Naive thymus-derived CD8-positive, alpha-beta T cell (primary cell): Measurements from ENCODE around the gene DNAJC4. TPM values are rescaled to one million over a fixed set of nuclear protein-coding genes. Genes with fewer than 3 reads are reported as not detected.
A peak's percentile ranks its signal among the peaks of the same experiment; 100 is the strongest.

ENCODE experiments used
- ATAC-seq, 2 donors: fragments of 150-1000 bp; cut with Tn5 transposase in 1 of 2; sonication (Bioruptor Pico), chemical (Tn5 transposase) in 1 of 2; 1 replicate in 1 of 2; 2 replicates in 1 of 2; pipeline ENCODE4 v1.10.0; 2021; ENCODE audit warnings: mild to moderate bottlenecking in 2 of 2, moderate library complexity in 2 of 2
- POLR2A ChIA-PET: fragments of 350-600 bp; sonication (Branson Sonifier 250); formaldehyde crosslinking; loops from one replicate; lab custom pipeline; 2021; ENCODE audit warnings: antibody characterized with exemption; lab: Charles Lee
- DNase-seq, 10 donors: peaks; one replicate each; pipeline versions ENCODE4 v3.0.0 to v3.0.0-alpha.2; 2020 to 2022
- H3K27ac Mint-ChIP-seq, 10 donors: one replicate each; pipeline ENCODE4 v1.8.0; 2020 to 2022; ENCODE audit warnings: mild to moderate bottlenecking in 10 of 10, mixed read lengths in 10 of 10, moderate library complexity in 4 of 10, inconsistent platforms in 1 of 10
- H3K27me3 Mint-ChIP-seq, 5 donors: one replicate each; pipeline ENCODE4 v1.8.0; 2021 to 2022; ENCODE audit warnings: mixed read lengths in 5 of 5
- H3K36me3 Mint-ChIP-seq, 3 donors: one replicate each; pipeline ENCODE4 v1.8.0; 2020 to 2022; ENCODE audit warnings: mixed read lengths in 3 of 3, mild to moderate bottlenecking in 2 of 3, inconsistent platforms in 1 of 3
- H3K4me1 Mint-ChIP-seq, 4 donors: one replicate each; pipeline ENCODE4 v1.8.0; 2021 to 2022; ENCODE audit warnings: mixed read lengths in 4 of 4
- H3K4me3 Mint-ChIP-seq, 10 donors: one replicate each; pipeline ENCODE4 v1.8.0; 2020 to 2022; ENCODE audit warnings: mild to moderate bottlenecking in 10 of 10, mixed read lengths in 10 of 10, moderate library complexity in 6 of 10, inconsistent platforms in 1 of 10
- H3K9me3 Mint-ChIP-seq, 9 donors: one replicate each; pipeline ENCODE4 v1.8.0; 2020 to 2022; ENCODE audit warnings: mixed read lengths in 9 of 9, mild to moderate bottlenecking in 3 of 9, inconsistent platforms in 1 of 9, moderate library complexity in 1 of 9
- polyA plus RNA-seq, 3 donors: library from polyadenylated mRNA; unstranded; fragments of 300-500 nt; fragmentation: Illumina TruSeq; gene quantifications; one replicate each; pipeline ENCODE4 v1.2.3, GENCODE V29; 2021
- total RNA-seq, 8 experiments: library from RNA in 2 of 8; stranded (reverse) in 2 of 8; gene quantifications; one replicate each; pipeline ENCODE4 v1.2.3 and lab custom pipeline; 2021 to 2026

The DNAJC4 gene
- total and polyA plus RNA-seq, 5 experiments from 2014 or later = 21.5 to 56.2 (median 33.2) TPM

- DNase-seq (no peak), ATAC-seq (no peak)
- Mint-ChIP-seq H3K36me3 (peaks cover 0 to 27% (median 0%) of the 10 kb centered on the region in 3 donors), H3K27ac (peak overlapping the region in 2 of 10 donors; percentile 24 to 52), H3K4me1 (peaks cover 13 to 29% (median 23%) of the 10 kb centered on the region in 4 donors), H3K9me3 (no peaks in the 10 kb centered on the region), H3K4me3 (no peak overlapping the region), H3K27me3 (no peaks in the 10 kb centered on the region)
- POLR2A ChIA-PET = interaction anchor here (1.3 to 16.0 kb wide), 6 partner anchors 9 to 28 kb away, joined by 4 to 290 read pairs (median 23); partner anchors contain the start of genes FERMT3, FKBP2, PLCB3 and PPP1R14B
These were observed 7.2 kb upstream of the DNAJC4 start for GRCh38 chr11:64223001-64223651.

DNA sequence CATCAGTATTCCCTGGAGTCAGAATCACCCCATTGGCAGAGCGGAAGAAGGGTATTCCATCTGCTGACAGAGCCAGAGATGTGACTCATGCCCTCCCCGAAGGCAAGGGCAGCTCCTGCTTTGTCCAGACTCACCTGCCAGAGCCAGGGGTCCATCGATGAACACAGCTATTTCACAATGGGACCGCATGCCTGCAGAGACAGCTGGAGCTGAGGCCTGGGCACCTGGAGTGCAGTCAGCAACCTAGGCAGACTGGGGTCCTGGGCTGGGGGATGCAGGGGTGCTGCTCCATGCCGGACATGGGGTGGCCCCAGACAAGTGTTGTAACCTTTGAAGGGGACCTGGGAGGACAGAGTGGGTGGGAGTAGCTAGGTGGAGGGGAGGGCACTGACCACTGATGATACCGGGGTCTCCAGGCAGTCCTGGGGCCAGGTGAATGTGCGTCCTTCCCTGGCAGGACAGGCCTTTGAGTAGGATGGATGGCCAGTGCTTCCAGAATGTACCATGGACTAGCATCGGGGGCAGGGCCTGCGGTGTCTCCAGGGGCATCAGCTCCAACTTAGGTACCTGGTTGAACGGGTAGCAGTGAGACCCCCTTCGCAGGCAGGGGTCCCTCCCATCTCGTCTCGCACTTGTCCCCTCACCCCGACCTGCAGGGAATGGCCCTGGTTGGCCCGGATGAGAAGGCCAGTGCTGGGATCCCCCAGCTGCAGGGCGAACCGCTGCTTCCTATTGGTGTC, 6.0 kb upstream of the DNAJC4 start:
- POLR2A ChIA-PET = interaction anchor here (0.5 to 16.0 kb wide), 9 partner anchors 8 to 93 kb away, joined by 3 to 290 read pairs (median 23); partner anchors contain the start of genes FERMT3, FKBP2, PLCB3 and PPP1R14B
- no peak for DNase-seq
- Mint-ChIP-seq H3K27ac (peak overlapping the region in 6 of 10 donors; percentile 17 to 89 (median 50)), H3K9me3 (no peaks in the 10 kb centered on the region), H3K36me3 (peaks cover 0 to 15% (median 0%) of the 10 kb centered on the region in 3 donors), H3K4me1 (peaks cover 11 to 35% (median 22%) of the 10 kb centered on the region in 4 donors), H3K27me3 (no peaks in the 10 kb centered on the region), H3K4me3 (peak overlapping the region; percentile 22 to 95 (median 90))
- ATAC-seq = no peak

DNA sequence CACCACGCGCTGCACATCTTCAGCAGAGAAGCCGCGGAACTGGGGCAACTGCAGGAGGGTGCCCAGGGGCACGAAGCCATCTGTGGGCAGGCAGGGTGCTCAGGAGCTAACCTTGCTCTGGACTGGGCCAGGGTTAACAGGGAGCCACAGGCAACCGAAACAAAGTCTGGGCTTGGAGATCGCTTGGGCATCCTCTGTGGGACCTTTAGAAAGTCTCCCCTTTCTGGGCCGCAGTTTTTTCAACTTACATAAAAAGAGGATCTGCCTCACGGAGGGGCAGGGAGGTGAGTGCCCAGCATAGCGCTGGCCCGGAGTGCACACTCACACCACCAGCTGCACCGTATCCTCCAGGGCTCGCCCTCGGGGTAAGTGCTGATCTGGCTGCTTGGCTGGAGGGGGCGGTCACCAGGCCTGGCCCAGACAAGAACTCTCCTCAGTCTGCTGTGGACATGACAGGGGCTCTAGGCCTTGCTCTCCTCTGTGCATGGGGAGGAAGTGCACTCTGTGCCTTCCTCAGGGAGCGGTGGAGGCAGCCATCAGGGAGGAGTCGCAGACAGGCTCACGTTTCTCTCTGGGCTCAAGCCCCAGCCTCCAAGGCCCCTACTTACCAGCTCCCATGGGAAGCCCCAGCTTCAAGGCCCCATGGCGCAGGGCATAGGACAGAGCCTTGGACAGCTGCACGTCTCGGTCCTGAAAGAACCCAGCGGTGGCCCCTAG, 5.3 kb upstream of the DNAJC4 start:
- Mint-ChIP-seq H3K27me3 (no peaks in the 10 kb centered on the region), H3K9me3 (no peaks in the 10 kb centered on the region), H3K4me3 (peak overlapping the region; percentile 87 to 95 (median 90)), H3K27ac (peak overlapping the region in 9 of 10 donors; percentile 69 to 96 (median 89)), H3K4me1 (peaks cover 16 to 39% (median 30%) of the 10 kb centered on the region in 4 donors), H3K36me3 (peaks cover 0 to 15% (median 0%) of the 10 kb centered on the region in 3 donors)
- DNase-seq (no peak), ATAC-seq (no peak)
- POLR2A ChIA-PET = interaction anchor here (1.1 to 16.0 kb wide), 8 partner anchors 9 to 92 kb away, joined by 3 to 290 read pairs (median 25); partner anchors contain the start of genes FERMT3, FKBP2, PLCB3 and PPP1R14B

DNA sequence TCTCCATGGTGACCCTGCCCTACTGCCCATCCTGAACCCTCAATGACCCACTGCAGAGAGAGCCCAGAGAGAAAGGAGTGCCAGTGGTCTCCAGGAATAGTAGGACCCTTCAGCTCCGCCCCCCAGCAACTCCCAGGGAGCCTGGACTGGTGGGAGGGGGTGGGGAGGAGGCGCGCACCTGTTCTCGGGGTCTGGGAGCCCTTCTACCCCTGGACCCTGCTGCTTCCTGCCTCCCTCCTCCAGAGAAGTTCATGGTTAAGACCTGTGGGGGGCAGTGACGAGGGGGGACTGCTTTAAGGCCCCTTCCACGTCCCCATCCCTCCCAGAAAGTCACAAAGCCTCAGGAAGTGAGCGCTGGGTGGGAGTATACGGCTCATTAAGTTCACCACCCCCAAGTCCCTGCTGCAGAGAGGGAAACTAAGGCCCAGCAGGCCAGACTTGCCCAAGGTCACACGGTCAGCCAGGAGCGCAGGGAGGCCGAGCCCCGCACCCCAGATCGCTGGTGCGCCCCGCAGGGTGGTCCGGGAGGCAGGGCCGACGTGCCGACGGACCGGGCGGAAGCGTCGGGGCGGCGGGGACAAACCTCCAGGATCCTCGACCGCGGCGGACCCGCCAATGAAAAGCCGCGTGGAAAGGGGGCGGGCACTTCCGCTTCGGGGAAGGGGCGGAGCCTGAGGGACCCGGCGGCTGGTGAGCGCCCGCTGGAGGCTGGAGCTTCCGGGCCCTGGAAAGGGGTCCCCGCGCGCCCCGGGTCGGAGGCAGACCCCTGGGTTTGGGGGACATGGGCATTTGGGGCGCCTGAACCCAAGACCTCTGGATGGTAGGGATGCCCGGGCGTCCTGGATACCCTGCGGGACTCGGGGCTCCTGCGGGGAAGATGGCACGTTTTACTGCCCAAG, 4.5 kb upstream of the DNAJC4 start, which contains the start of the genes NUDT22 and TRPT1:
Gene NUDT22, plus strand, starts transcription at position 667 of the 899 bp plus-strand sequence. CDS start 379 bp downstream, outside the sequence.
Gene TRPT1, minus strand, starts transcription at position 579 of the 899 bp plus-strand sequence. Its CDS starts 326 bp downstream, at position 253.
- Mint-ChIP-seq H3K4me1 (peaks cover 17 to 41% (median 33%) of the 10 kb centered on the region in 4 donors), H3K27me3 (no peaks in the 10 kb centered on the region), H3K36me3 (peaks cover 0 to 15% (median 0%) of the 10 kb centered on the region in 3 donors), H3K27ac (peak within 1 kb of the TSS; percentile 83 to 97 (median 92)), H3K9me3 (no peaks in the 10 kb centered on the region), H3K4me3 (peak within 1 kb of the TSS; percentile 87 to 95 (median 90))
- ATAC-seq (peak; percentile 69 to 71), DNase-seq (peak; percentile 80 to 93 (median 85))
- POLR2A ChIA-PET = interaction anchor here (1.2 to 16.0 kb wide), 14 partner anchors 9 to 91 kb away, joined by 3 to 290 read pairs (median 10); partner anchors contain the start of genes BAD, FERMT3, FKBP2 and GPR137

GRCh38 chr11:64226507-64227051, 3.8 kb upstream of the DNAJC4 start:
- H3K27ac Mint-ChIP-seq = peak overlapping the region; percentile 83 to 95 (median 90)
- peak overlapping the region; percentile 87 to 95 (median 90) for H3K4me3 Mint-ChIP-seq
- POLR2A ChIA-PET = interaction anchor here (1.2 to 16.0 kb wide), 14 partner anchors 9 to 91 kb away, joined by 3 to 290 read pairs (median 10); partner anchors contain the start of genes BAD, FERMT3, FKBP2 and GPR137
- peaks cover 19 to 45% (median 36%) of the 10 kb centered on the region in 4 donors for H3K4me1 Mint-ChIP-seq
- H3K36me3 Mint-ChIP-seq = peaks cover 0 to 10% (median 0%) of the 10 kb centered on the region in 3 donors
- H3K9me3 Mint-ChIP-seq = no peaks in the 10 kb centered on the region
- peak; percentile 35 to 82 (median 52) for DNase-seq
- no peaks in the 10 kb centered on the region for H3K27me3 Mint-ChIP-seq
- peak; percentile 29 to 43 for ATAC-seq

- H3K4me1 Mint-ChIP-seq = peaks cover 22 to 54% (median 44%) of the 10 kb centered on the region in 4 donors
- peak overlapping the region; percentile 87 to 95 (median 90) for H3K4me3 Mint-ChIP-seq
- no peaks in the 10 kb centered on the region for H3K9me3 Mint-ChIP-seq
These were observed 2.9 kb upstream of the DNAJC4 start for GRCh38 chr11:64227405-64227956.

GRCh38 chr11:64229090-64229743, 1.1 kb upstream of the DNAJC4 start:
- no peak for DNase-seq

More at GRCh38 chr11:64227405-64227956, 2.9 kb upstream of the DNAJC4 start:
- POLR2A ChIA-PET = interaction anchor here (0.6 to 16.0 kb wide), 9 partner anchors 17 to 549 kb away, joined by 3 to 290 read pairs (median 22); partner anchors contain the start of genes BAD, ESRRA, FERMT3 and FKBP2
- peak overlapping the region; percentile 83 to 95 (median 90) for H3K27ac Mint-ChIP-seq
- H3K27me3 Mint-ChIP-seq = no peaks in the 10 kb centered on the region
- DNase-seq (no peak), ATAC-seq (no peak)
- peaks cover 0 to 7% (median 0%) of the 10 kb centered on the region in 3 donors for H3K36me3 Mint-ChIP-seq

DNA sequence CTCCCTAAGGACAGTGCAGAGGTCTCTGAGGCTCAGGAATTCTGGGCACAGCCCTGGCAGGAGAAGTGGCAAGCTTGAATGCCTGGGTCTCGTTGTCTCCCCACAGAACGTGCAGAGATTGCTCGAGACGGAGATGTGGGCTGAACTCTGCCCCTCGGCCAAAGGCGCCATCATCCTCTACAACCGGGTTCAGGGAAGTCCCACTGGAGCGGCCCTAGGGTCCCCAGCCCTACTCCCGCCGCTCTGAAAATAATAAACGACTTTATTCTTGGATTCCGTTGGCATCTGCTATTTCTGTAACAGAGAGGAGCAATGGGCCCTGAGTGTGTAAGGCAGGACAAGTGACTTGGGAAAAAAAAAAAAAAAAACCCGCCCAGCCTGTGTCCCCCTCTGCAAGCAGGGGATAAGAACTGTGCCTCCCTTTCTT, 591 bp upstream of the DNAJC4 start:
- no peak for DNase-seq
- POLR2A ChIA-PET = interaction anchor here (0.6 to 16.0 kb wide), 12 partner anchors 13 to 1628 kb away, joined by 3 to 290 read pairs (median 4); partner anchors contain the start of genes BAD, CFL1, FERMT3 and FKBP2
- H3K36me3 Mint-ChIP-seq = no peaks in the 10 kb centered on the region
- no peaks in the 10 kb centered on the region for H3K9me3 Mint-ChIP-seq
- peak overlapping the region; percentile 83 to 97 (median 93) for H3K27ac Mint-ChIP-seq
- peaks cover 22 to 66% (median 58%) of the 10 kb centered on the region in 4 donors for H3K4me1 Mint-ChIP-seq
- ATAC-seq = no peak
- H3K4me3 Mint-ChIP-seq = peak overlapping the region; percentile 82 to 99 (median 90)
- no peaks in the 10 kb centered on the region for H3K27me3 Mint-ChIP-seq

More at GRCh38 chr11:64229090-64229743, 1.1 kb upstream of the DNAJC4 start:
- Mint-ChIP-seq H3K4me1 (peaks cover 22 to 66% (median 58%) of the 10 kb centered on the region in 4 donors), H3K27ac (peak overlapping the region; percentile 75 to 97 (median 90)), H3K4me3 (peak overlapping the region; percentile 82 to 99 (median 90)), H3K27me3 (no peaks in the 10 kb centered on the region), H3K9me3 (no peaks in the 10 kb centered on the region), H3K36me3 (no peaks in the 10 kb centered on the region)
- POLR2A ChIA-PET = interaction anchor here (0.8 to 16.0 kb wide), 12 partner anchors 12 to 1389 kb away, joined by 3 to 290 read pairs (median 5); partner anchors contain the start of genes BAD, FERMT3, FKBP2 and PLCB3
- ATAC-seq = no peak

DNA sequence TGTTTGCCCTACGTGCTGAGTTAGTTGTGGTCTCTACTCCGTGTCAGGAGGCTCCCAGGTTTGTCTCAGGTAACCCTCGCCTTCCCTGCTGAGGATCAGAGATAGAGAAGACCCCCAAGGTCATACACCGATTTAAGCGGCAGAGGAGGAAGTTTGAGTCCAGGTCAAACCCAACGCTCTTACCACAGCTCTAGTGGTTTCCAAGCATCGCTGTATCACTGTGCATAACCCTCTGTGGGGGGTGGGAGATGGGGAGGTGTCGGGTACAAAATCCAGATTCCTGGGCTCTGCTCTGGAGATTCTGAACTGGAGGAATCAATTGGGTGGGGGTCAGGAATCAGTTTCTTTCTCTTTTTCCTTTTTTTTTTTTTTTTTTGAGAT, 627 bp downstream of the DNAJC4 start:
- ATAC-seq = no peak
- no peaks in the 10 kb centered on the region for H3K27me3 Mint-ChIP-seq

More for the DNA sequence above, 627 bp downstream of the DNAJC4 start:
- Mint-ChIP-seq H3K4me1 (peaks cover 18 to 68% (median 63%) of the 10 kb centered on the region in 4 donors), H3K9me3 (no peaks in the 10 kb centered on the region), H3K4me3 (peak overlapping the region; percentile 82 to 99 (median 90)), H3K36me3 (no peaks in the 10 kb centered on the region), H3K27ac (peak overlapping the region; percentile 48 to 97 (median 90))
- no peak for DNase-seq
- POLR2A ChIA-PET = interaction anchor here (0.7 to 16.0 kb wide), 9 partner anchors 13 to 1504 kb away, joined by 3 to 290 read pairs (median 4); partner anchors contain the start of genes FERMT3, FKBP2, HNRNPUL2 and PLCB3
